OCI-LY1 (cell line): ENCODE results near the gene NEURL4.

Experiments
- H2AFZ ChIP-seq: fragments of 200-600 bp; sonication (generic), shearing (Covaris generic); 2 replicates; pipeline ENCODE4 v1.6.0; 2014; ENCODE audit warnings: antibody characterized with exemption, mild to moderate bottlenecking, low read length
- H3F3A ChIP-seq: fragments of 200-600 bp; sonication (generic), shearing (Covaris generic); 2 replicates; pipeline ENCODE4 v1.6.0; 2014; ENCODE audit warnings: mild to moderate bottlenecking, antibody characterized with exemption, low read length, moderate library complexity; ENCODE audit not compliant: insufficient read depth
- H3K27ac ChIP-seq: fragments of 200-600 bp; sonication (generic); 2 replicates; pipeline ENCODE4 v1.5.1; 2014; ENCODE audit warnings: low read length, mixed run types, mild to moderate bottlenecking, low read depth; ENCODE audit not compliant: poor library complexity, severe bottlenecking
- H3K27me3 ChIP-seq: fragments of 200-600 bp; sonication (generic); 2 replicates; pipeline ENCODE4 v1.6.0; 2014; ENCODE audit warnings: antibody characterized with exemption, mild to moderate bottlenecking, low read length, moderate library complexity; ENCODE audit not compliant: insufficient read depth
- H3K36me3 ChIP-seq: fragments of 200-600 bp; sonication (generic); 2 replicates; pipeline ENCODE4 v1.6.1; 2014; ENCODE audit warnings: mild to moderate bottlenecking, antibody characterized with exemption, low read length, moderate library complexity, mixed read lengths; ENCODE audit not compliant: insufficient read depth
- H3K4me1 ChIP-seq: fragments of 200-600 bp; sonication (generic); 2 replicates; pipeline ENCODE4 v1.5.1; 2014; ENCODE audit warnings: mild to moderate bottlenecking, low read length, moderate library complexity; ENCODE audit not compliant: insufficient read depth, severe bottlenecking
- H3K4me2 ChIP-seq: fragments of 200-600 bp; sonication (generic), shearing (Covaris generic); 2 replicates; pipeline ENCODE4 v1.6.1; 2014; ENCODE audit warnings: low read length
- H3K4me3 ChIP-seq: fragments of 200-600 bp; sonication (generic); 2 replicates; pipeline ENCODE4 v1.5.1; 2014; ENCODE audit warnings: low read length, low read depth, mild to moderate bottlenecking, mixed read lengths; ENCODE audit not compliant: poor library complexity, severe bottlenecking
- H3K79me2 ChIP-seq: fragments of 200-600 bp; shearing (Covaris generic); 2 replicates; pipeline ENCODE4 v1.6.1; 2016; ENCODE audit warnings: mixed run types, low read length, mixed read lengths; ENCODE audit not compliant: insufficient read depth
- H3K9ac ChIP-seq: fragments of 200-600 bp; sonication (generic), shearing (Covaris generic); 2 replicates; pipeline ENCODE4 v1.6.1; 2014; ENCODE audit warnings: mild to moderate bottlenecking, low read length, mixed read lengths
- H3K9me2 ChIP-seq: fragments of 200-600 bp; sonication (generic), shearing (Covaris generic); 2 replicates; pipeline ENCODE4 v1.6.1; 2014; ENCODE audit warnings: low read depth, mild to moderate bottlenecking, low read length, mixed read lengths
- H3K9me3 ChIP-seq: fragments of 200-600 bp; shearing (Covaris generic); 2 replicates; pipeline ENCODE4 v1.6.1; 2014; ENCODE audit warnings: low read length, mixed read lengths
- H4K20me1 ChIP-seq: fragments of 200-600 bp; sonication (generic), shearing (Covaris generic); 2 replicates; pipeline ENCODE4 v1.6.0; 2016; ENCODE audit warnings: mild to moderate bottlenecking, low read length; ENCODE audit not compliant: insufficient read depth
- EZH2 ChIP-seq: fragments of 200-600 bp; sonication (generic), shearing (Covaris generic); IDR thresholded peaks from 2 replicates; pipeline ENCODE4 v1.8.0; 2017; ENCODE audit warnings: borderline replicate concordance, mixed run types, mild to moderate bottlenecking, antibody characterized with exemption, low read length, moderate library complexity, mixed read lengths
- TF ChIP-seq, protein P1 (sequence below): fragments of 200-600 bp; sonication (generic), shearing (Covaris generic); IDR thresholded peaks from 2 replicates; pipeline ENCODE4 v1.5.1; 2017; ENCODE audit warnings: mild to moderate bottlenecking, antibody characterized with exemption, low read length, moderate library complexity, mixed read lengths

NEURL4 gene

DNA sequence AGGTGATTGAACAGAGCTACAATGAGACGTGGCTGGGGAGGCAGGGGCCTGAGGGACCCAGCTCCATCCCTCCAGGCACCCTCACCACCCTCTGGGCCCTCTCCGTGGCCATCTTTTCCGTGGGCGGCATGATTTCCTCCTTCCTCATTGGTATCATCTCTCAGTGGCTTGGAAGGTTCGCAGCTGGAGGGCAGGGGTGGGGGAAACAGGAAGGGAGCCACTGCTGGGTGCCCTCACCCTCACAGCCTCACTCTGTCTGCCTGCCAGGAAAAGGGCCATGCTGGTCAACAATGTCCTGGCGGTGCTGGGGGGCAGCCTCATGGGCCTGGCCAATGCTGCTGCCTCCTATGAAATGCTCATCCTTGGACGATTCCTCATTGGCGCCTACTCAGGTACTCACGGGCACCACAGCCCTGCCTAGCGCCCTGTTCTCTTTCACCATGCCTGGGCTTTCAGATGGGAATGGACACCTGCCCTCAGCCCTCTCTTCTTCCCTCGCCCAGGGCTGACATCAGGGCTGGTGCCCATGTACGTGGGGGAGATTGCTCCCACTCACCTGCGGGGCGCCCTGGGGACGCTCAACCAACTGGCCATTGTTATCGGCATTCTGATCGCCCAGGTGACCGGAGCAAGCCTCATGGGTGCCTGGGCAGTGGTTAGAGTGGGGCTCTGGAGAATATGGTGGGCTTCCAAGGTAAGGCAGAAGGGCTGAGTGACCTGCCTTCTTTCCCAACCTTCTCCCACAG is 45.5 kb downstream of the NEURL4 start:
- no peak overlapping the region for H3K4me2 ChIP-seq

DNA sequence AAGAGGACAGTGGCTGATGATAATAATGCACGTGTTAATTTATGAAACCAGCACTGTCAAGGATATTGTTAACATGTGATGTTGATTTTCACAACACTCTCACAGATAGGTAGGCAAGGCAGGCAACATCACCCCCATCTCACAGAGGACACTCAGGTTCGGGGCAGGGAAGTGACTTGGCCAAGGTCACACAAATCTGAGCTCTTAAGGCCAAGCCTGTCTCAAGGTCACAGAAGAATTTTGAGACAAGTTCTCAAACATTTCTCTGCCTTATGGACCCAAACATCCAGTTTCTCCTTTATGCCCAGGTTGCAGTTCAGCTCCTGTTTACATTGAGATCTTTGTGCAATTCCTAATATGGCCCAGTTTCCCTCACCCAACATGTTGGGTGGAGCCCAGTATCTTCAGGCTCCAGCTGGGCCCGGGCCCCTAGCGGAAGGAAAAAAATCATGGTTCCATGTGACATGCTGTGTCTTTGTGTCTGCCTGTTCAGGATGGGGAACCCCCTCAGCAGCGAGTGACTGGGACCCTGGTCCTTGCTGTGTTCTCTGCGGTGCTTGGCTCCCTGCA is 46.3 kb downstream of the NEURL4 start:
- no peak overlapping the region for H3K4me3 ChIP-seq
- TF ChIP-seq, protein P1, sequence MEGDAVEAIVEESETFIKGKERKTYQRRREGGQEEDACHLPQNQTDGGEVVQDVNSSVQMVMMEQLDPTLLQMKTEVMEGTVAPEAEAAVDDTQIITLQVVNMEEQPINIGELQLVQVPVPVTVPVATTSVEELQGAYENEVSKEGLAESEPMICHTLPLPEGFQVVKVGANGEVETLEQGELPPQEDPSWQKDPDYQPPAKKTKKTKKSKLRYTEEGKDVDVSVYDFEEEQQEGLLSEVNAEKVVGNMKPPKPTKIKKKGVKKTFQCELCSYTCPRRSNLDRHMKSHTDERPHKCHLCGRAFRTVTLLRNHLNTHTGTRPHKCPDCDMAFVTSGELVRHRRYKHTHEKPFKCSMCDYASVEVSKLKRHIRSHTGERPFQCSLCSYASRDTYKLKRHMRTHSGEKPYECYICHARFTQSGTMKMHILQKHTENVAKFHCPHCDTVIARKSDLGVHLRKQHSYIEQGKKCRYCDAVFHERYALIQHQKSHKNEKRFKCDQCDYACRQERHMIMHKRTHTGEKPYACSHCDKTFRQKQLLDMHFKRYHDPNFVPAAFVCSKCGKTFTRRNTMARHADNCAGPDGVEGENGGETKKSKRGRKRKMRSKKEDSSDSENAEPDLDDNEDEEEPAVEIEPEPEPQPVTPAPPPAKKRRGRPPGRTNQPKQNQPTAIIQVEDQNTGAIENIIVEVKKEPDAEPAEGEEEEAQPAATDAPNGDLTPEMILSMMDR, result no peak
- no peak for TF ChIP-seq EZH2
- no peaks in the 10 kb centered on the region for H3F3A ChIP-seq
- no peak overlapping the region for H3K9ac ChIP-seq
- 0 out of 2 replicates have a peak, but pooled peaks cover 7% of the 10 kb centered on the region for H3K27me3 ChIP-seq
- no peak overlapping the region for H2AFZ ChIP-seq
- H3K4me1 ChIP-seq, result peaks cover 15% of the 10 kb centered on the region
- H3K9me3 ChIP-seq, result no peaks in the 10 kb centered on the region
- H3K27ac ChIP-seq, result no peak overlapping the region
- H4K20me1 ChIP-seq, result no peaks in the 10 kb centered on the region
- no peaks in the 10 kb centered on the region for H3K9me2 ChIP-seq
- H3K4me2 ChIP-seq, result no peak overlapping the region
- H3K79me2 ChIP-seq, result no peaks in the 10 kb centered on the region
- H3K36me3 ChIP-seq, result no peaks in the 10 kb centered on the region

More for the DNA sequence above, 45.5 kb downstream of the NEURL4 start:
- H3K79me2 ChIP-seq, result no peaks in the 10 kb centered on the region
- no peak overlapping the region for H3K4me3 ChIP-seq
- H3K27me3 ChIP-seq, result peaks cover 12% of the 10 kb centered on the region
- H3K36me3 ChIP-seq, result no peaks in the 10 kb centered on the region
- no peak overlapping the region for H2AFZ ChIP-seq
- H3K9ac ChIP-seq, result no peak overlapping the region
- no peaks in the 10 kb centered on the region for H3F3A ChIP-seq
- H3K27ac ChIP-seq, result no peak overlapping the region
- no peaks in the 10 kb centered on the region for H3K9me2 ChIP-seq
- H4K20me1 ChIP-seq, result no peaks in the 10 kb centered on the region
- peaks cover 15% of the 10 kb centered on the region for H3K4me1 ChIP-seq
- no peaks in the 10 kb centered on the region for H3K9me3 ChIP-seq
- TF ChIP-seq, protein P1, result no peak
- no peak for TF ChIP-seq EZH2

GRCh38 chr17:7281953-7282751 is 47.0 kb downstream of the NEURL4 start:
- Histone ChIP-seq H3K79me2 (no peaks in the 10 kb centered on the region), H3K9me2 (no peaks in the 10 kb centered on the region), H3K36me3 (no peaks in the 10 kb centered on the region), H3K9ac (no peak overlapping the region), H4K20me1 (no peaks in the 10 kb centered on the region), H3K27ac (no peak overlapping the region), H3K9me3 (no peaks in the 10 kb centered on the region), H3K4me2 (peak overlapping the region; percentile 80), H2AFZ (no peak overlapping the region), H3K27me3 (0 out of 2 replicates have a peak, but pooled peaks cover 7% of the 10 kb centered on the region), H3K4me3 (peak overlapping the region; percentile 53), H3K4me1 (peaks cover 15% of the 10 kb centered on the region), H3F3A (no peaks in the 10 kb centered on the region)
- no peak for TF ChIP-seq EZH2
- TF ChIP-seq, protein P1, result no peak
